ENCODE measurements around the gene EXOC2. TPM values are rescaled to one million over a fixed set of nuclear protein-coding genes. Genes with fewer than 3 reads are reported as not detected.

EXOC2 gene, protein sequence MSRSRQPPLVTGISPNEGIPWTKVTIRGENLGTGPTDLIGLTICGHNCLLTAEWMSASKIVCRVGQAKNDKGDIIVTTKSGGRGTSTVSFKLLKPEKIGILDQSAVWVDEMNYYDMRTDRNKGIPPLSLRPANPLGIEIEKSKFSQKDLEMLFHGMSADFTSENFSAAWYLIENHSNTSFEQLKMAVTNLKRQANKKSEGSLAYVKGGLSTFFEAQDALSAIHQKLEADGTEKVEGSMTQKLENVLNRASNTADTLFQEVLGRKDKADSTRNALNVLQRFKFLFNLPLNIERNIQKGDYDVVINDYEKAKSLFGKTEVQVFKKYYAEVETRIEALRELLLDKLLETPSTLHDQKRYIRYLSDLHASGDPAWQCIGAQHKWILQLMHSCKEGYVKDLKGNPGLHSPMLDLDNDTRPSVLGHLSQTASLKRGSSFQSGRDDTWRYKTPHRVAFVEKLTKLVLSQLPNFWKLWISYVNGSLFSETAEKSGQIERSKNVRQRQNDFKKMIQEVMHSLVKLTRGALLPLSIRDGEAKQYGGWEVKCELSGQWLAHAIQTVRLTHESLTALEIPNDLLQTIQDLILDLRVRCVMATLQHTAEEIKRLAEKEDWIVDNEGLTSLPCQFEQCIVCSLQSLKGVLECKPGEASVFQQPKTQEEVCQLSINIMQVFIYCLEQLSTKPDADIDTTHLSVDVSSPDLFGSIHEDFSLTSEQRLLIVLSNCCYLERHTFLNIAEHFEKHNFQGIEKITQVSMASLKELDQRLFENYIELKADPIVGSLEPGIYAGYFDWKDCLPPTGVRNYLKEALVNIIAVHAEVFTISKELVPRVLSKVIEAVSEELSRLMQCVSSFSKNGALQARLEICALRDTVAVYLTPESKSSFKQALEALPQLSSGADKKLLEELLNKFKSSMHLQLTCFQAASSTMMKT
- 32.7 and 39.7 TPM in 2 replicates for total RNA-seq

DNA sequence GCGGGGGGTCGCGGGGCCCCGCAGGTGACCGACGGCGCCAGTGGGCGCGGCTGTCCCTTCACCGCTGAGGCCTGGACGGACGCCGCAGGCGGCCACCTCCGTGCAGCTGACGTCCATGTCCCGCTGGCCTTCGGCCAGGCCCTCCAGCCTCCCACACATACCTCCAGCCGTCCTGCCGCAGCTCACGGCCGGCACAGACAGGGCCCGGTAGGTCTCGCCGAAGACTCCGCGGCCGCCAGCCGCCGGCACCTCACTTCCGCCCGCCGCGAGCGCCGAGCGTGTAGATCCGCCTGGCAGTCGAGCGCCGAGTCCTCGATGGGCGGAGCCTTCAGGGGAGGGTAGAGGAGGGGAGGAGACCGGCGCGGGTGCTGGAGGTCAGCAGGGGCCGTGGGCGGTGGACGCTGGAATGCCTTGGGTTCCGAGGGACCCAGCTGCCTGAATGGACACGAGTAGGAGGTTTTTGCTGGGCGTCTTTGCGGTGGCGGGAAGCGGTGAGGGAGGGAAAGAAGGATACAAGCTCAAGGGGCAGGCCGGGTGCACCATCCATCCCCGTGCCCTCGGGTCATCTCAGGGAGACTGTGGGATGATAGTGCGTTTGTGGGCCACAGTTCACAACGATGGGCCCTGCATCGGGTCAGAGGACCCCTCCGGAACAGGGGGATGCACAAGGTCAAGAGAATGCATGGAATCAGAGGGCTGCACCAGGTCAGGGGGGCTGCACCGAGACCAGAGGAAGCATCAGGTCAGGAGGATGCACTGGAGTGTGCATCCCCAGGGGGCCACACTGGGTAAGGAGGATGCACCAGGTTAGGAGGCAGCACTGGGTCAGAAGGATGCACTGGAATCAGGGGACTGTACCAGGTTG, at the start of gene EXOC2:
Gene EXOC2, minus strand, starts transcription at position 282 of the 865 bp plus-strand sequence. CDS start 55,321 bp downstream, outside the sequence.
- peak; percentile 84 to 85 for DNase-seq (ENCODE audit: low read depth in 2 of 2)

DNA sequence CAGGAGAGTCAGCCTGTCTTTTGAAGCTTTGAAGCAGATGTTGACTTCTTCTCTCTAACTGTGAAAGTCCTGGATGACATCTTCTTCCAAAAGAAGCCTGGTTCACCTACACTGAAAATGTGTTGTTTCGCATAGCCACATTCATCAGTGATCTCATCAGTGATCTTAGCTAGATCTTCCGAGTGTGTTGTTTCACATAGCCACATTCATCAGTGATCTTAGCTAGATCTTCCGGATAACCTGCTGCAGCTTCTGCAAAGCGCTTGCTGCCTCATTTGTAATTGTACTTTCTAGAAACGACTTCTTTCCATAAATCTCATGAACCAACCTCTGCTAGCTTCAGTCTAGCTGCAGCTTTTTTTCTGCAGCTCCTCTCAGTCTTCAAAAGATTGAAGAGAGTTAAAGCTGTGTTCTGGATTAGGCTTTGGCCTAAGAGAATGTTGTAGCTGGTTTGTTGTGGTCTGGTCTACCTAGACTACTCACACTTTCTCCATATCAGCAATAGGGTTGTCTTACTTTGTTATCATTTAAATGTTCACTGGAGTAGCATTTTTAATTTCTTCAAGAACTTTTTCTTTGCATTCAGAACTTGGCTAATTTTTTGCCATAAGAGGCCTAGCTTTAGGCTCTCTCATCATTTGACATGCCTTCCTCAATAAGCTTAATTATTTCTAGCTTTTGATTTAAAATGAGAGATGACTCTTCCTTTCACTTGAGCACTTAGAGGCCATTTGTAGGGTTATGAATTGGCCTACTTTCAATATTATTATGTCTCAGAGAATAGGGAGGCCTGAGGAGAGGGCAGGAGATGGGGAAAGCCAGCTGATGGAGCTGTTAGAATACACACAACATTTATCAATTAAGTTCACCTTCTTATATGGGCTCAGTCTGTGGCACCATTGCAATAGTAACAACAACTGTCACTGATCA, 48.7 kb upstream of the EXOC2 start:
- no peak for DNase-seq (ENCODE audit: low read depth in 2 of 2)

DNA sequence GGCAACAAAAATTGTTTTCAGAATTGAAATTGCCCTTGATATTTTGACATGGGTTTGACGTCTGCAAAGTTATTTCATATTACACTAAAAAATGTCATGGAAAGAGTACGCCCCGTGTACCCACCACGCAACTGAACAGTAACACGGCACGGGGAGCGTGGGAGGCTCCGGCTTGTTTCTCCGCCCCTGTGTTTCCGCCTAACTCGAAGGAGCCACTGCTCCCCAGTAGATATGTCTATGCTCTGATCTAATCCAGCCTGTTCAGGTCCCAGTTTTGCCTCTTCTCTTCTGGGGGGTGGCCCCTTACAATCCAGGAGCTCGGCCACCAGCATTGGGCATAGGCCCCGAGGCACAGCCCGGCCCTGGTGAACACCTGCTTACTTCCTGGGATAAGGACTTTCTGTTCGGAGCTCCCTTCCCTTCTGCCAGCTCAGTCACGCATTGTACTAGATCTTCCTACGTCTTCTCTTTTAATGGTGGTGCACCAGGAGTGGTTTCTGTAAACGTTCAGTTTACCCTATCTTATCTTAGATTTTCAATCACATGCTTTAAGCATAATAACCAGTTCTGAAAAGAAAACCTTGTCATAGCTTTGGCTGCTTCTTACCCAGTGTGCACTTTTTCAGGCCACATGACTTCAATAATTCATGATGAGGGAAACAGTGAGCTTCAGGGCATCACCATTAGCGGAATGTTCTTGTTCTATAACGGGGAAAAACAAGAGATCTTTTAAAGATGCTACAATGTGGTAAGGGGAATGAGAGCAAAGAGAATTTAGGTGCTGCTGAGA, 43.9 kb upstream of the EXOC2 start:
- DNase-seq (ENCODE audit: low read depth in 2 of 2) = no peak

DNA sequence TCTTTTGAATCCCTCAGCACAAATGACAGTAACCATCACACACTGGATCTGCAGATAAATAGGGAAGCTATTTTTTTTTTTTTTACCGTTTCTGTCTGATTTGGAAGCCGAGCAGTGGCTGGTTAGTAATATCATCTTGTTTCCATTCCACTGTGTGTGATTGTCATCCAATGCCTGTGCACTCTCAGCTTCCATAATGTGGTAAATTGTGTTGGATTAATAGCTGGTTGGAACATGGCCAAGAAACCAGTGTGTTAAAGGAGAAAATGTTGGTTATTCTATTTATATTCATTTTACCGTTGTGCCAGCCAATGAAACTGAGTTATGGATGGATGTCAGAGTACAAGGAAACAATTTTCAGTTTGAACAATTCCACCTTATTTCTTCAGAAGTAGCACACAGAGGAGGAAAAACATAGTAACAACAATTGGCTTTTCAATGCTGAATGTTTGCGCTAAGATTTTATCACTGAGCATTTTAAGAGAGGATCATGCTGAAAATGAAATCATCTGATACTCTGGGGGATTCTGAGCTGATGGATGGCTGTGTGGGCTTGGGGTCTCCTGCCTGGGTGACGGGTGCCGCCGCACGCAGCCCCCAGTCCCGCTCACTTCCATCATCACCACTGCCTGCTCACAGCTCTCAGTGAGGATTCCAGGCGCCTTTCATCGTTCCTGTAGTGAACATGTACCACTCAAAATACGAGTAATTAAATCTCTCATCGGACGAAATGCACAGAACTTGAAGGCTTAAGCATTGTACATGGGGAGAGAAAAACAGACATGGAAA, 40.7 kb upstream of the EXOC2 start:
- no peak for DNase-seq (ENCODE audit: low read depth in 2 of 2)

DNA sequence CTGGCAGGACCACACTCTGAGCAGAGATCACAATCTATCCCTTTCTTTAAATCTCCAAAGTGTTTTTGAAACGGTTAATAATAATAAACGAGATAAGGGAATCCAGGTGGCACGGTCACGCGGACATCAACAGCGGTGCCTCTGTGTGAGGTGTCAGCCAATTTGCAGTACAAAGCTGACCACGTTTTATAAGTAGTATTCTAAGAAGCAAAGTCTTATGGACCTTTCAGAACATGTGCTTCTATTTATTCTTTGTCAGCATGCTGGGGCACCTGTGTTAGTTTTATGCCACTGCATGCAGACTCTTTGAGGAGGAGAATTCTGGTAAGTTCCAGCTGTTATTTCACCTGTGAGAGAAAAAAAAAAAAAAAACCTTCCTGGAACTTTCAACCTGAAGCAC, 39.0 kb upstream of the EXOC2 start:
- DNase-seq (ENCODE audit: low read depth in 2 of 2) = no peak

DNA sequence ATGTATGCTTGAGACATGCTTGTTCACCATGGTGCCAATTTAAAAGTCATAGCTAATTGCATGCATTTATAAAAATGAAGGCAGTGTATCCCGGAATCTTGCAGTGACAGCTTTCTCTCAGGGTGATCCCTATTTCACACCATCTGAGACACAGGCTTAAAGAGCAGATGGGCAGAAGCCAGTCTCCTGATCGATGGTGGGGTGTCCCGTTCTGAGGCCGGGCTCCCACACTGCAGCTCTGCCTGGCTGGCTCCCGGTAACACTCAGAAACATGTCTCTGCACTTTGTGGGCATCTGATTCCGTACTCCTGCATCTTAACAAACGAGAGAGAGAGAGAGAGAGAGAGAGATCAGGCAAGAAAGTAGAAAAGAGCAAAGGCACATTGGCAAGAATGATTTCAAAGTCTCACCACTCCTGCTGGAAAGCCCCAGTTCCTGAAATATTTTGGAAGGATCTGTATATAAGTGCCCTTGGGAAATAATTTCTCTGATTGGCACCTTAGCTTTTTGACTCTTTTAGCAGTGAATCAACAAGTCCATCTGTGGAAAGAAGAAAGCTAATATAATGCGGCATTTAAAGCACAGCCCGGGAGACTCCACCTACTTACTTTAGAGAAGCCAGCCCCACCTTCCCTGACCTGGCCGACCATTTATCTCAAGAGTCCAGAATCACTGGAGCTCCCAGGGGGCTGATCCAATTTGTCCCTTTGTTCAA, 36.8 kb upstream of the EXOC2 start:
- no peak for DNase-seq (ENCODE audit: low read depth in 2 of 2)

DNA sequence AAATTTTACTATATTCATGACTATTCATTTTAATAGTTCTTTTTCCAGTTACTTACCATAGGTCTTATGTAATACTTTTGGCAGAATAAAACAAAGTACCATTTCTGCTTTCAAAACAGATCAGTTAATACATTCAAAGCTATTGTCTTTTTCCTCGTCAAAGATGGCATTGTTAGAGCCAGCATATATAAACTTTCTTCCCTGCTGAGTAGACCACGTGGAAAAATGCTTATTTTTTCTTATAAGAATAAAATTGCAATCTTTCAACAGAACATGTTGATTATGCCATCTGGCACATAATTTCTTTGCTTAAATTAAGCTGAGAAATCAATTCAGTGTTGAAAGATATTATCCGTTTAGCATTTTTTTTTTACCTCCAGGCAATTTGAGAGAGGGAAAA, 34.9 kb upstream of the EXOC2 start:
- DNase-seq (ENCODE audit: low read depth in 2 of 2) = no peak

DNA sequence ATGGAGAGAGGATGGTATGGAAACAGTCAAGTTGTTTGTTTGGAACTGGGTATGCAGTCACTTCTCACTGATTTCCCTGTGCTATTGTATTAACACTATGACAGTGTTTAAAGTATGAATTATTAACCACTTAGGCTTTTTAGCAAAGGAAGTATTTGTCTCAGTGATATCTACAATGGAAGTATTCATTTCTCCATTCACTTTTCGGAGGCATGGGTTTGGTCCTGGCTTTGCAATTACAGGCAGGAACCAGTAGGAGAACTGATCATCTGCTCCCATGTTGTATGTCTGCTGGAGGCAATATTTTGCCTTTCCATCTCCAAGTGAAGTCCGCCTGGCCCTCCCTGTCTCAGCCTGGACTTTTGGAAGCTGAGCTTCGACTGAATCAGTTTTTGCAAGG, 30.6 kb upstream of the EXOC2 start:
- DNase-seq (ENCODE audit: low read depth in 2 of 2) = no peak

DNA sequence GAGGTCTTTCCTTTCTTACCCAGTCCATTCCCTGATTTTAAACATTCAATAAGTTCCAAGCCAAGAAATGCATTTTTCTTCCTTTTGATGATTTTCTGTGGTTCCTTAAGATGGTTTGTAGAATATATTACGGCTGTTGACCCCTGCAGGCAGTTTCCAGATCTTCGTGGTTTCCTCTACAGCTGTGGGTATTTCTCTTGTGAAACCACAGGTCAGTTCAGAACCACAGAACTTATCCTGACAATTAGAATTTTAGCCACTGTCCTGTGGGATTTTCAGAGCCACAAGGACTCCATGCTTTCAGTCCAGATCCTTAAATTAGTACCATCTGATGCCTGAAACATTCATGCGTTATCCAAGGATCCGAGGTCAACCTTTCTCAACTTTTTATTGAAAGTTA, 29.7 kb upstream of the EXOC2 start:
- DNase-seq (ENCODE audit: low read depth in 2 of 2) = peak in 1 of 2 donors; percentile 45

DNA sequence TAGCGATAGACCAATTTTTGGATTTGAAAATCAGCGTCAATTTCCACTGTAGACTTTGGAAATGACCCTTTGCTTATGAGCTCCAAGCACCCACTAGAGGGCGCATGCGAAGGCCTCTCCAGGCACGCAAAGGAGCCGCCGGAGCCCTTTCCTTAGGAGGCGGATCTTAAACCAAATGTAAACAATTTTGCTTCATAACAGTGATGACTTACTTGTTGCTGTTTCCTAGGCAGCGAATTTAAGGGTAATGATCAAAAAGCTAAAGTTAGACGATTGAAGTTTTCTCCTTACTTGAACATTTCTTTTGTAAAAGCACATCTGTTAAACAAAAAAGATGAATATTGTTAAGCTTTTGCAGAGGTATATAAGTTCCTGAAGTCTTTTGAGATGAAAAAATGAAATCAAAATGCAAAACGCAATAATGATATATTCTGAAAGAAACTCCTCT, 29.2 kb upstream of the EXOC2 start:
- peak; percentile 68 to 90 for DNase-seq (ENCODE audit: low read depth in 2 of 2)

DNA sequence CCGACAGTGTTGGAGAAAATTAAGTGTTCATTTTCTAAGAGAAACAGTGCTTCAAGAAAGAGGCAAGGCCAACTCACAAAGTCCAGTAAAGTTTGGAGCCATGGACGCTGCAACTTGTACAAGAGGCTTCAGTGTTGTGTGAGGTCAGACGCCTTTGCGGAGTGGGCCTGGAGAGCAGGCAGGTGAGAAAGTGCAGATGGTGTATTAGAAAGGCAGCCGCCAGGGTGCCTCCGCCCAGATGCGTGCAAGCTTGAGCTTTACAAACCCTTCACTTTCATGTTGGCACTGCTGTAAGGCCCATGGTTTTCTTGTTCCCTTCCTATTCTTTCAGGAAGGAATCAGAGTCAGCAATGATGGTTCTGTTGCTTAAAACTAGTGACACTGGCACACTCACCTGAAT, 25.4 kb upstream of the EXOC2 start:
- DNase-seq (ENCODE audit: low read depth in 2 of 2) = no peak

DNA sequence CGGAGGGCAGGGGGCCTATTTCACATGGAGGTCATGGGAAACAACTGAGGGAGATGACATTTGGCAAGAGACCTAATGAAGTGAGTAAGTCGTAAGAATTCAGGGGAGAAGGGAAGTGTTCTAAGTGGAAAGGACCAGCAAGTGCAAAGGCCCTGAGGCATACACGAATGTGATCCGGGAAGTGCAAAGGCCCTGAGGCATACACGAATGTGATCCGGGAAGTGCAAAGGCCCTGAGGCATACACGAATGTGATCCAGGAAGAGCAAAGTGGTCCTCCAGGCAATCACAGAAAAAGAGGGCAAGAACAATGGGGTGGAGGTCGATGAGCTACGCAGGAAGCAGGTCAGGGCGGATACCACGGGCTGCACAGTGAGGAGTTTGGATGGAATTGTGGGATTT, 24.2 kb upstream of the EXOC2 start:
- DNase-seq (ENCODE audit: low read depth in 2 of 2) = no peak

DNA sequence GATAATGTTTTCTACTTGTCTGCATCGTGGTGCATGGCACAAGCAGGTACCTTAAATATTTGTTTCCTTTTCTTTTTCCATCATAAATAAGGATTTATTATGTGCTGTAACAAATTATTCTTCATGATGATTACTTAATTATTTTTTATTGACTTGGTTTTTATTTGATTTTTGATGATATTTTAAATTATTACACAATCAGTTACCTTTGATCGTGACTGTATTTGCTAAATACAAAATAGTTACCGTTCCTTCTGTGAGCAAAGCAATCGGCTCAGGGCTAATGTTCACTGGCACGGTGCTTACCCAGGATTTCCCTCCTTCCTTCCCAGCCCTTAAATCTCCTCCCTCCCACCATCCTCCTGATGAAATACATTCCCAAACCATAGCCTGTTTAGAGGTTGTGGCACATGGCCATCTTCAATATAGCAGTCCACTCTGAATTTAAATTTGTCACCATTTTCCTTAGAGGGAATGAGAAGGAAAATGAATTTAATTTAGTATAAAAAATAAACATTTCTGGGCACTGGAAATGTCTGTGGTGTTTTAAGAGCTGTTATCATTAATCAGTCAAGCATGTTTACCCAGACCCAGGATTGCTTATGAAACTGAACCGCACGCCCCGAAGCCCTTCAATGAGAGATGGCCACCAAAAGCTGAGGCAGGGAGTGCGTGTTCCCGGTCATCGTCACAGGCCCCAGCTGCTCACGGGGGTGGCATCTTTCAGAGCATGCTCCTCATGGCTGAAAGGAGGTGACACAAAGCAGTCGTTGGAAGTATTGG, 23.0 kb upstream of the EXOC2 start:
- no peak for DNase-seq (ENCODE audit: low read depth in 2 of 2)

DNA sequence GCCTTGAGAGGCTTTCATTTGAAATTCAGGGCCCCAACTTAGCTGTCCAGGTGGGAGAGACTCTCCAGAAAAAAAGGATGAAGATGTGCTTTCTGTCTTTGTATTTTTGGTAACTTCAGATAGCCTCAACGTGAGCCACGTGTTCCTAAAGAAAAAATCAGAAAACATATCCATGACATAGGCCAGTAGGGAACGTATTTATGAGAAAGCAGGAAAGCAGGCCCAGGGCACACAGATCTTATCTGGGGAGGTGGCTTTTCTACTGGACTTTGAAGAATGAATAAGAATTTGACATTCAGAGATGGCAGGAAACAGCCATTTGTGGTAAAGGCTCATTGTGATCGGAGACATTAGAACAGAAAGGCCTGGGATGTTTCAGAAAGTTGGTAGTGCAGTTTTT, 21.2 kb upstream of the EXOC2 start:
- peak in 1 of 2 donors; percentile 41 for DNase-seq (ENCODE audit: low read depth in 2 of 2)

DNA sequence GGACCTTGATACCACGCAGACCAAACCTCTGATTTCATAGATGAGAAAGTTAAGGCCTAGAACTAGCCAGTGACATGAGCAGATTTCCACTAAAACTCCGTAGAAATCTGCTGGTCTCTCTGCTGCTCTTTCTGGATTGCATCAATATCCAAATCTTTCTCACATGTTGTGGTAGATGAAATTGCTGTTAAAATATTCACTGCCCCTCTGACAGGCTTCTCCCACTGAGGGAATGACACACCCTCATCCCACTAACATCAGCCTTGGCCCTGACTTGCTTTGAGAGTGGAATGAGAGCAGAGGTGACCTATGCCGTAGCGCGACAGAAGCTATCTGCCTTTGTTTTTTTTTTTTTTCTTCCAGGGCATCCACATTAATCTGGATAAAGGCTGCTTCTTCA, 20.4 kb upstream of the EXOC2 start:
- DNase-seq (ENCODE audit: low read depth in 2 of 2) = no peak

DNA sequence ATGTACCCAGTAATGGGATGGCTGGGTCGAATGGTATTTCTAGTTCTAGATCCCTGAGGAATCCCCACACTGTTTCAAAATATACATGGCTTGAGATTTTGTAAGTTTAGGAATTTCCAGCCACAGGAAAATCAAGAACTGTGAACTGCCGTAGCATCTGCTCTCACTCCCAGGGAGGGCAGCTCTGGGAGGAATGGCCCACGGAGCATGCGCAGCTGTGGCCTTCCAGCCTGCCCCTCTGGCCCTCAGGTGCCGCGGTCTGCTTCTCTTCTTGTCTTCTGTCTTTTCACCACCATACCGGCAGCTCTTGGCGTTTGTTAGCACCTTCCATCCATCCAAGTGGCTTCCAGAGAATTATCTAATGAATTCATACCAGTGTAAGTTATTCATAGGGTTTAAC, 19.9 kb upstream of the EXOC2 start:
- DNase-seq (ENCODE audit: low read depth in 2 of 2) = no peak

DNA sequence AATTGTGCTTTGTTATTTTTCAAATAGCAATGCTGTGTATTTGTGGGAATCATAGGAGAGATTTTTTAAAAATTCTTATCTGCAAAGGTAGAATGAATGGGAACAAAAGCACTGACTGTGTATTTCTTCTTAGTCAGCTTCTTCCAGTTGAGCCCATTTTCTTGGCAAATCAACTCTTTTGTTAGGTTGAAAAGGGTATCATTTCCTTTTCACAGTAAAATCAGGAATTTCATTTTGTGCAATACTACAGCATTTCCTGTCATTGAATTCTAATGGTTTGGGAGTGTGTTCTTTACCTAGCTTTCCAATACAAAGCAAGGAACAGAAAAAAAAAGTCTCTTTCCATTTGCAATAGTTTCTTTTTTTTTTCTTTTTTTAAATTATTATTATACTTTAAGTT, 19.0 kb upstream of the EXOC2 start:
- DNase-seq (ENCODE audit: low read depth in 2 of 2) = peak; percentile 65 to 84

All from lung microvascular endothelial cell (primary cell).